Measurements from ENCODE around the gene CES3. TPM values are rescaled to one million over a fixed set of nuclear protein-coding genes. Genes with fewer than 3 reads are reported as not detected.

The CES3 gene
- total and polyA plus RNA-seq, 9 of the 15 experiments (the other 6 are each of a cell fraction or from before 2014, with no cell fraction given), result 0.06 to 2.2 (median 0.68) TPM

DNA sequence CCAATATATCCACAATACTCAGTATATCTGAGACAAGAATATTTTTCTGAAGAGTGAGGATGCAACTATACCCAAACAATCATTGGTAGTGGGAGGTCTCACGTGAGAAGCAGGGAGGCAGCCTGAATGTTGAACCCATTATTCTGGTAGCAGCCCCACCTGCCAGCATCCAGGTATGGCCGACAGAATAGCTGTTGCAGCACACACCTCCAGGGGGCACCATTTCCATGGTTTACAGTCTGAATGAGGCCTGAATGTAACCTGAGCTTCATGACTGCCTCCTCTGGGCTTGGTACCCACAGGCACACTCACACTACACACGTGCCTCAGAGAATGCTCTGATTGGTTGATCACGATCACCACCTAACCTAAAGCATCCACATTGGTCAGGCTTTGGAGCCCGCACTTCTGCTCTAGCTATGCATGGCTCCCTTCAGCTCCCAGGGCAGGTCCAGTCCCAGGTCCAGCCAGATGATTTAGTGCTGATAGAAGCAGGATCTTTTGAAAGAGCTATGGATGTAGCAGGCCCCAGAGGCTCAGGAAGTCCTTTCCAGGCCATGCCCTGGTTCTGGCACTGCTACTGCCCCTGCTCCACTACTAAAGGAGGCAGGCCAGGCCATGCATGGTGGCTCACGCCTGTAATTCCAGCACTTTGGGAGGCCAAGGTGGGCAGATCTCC, 56.9 kb downstream of the CES3 start (continued):
- TF ChIP-seq NONO (IDR thresholded peaks at IDR 0.05; ENCODE audit: low read depth in 2 of 2, low read length in 1 of 2) (no peak), RNF219 (CRISPR knock-in tag; IDR thresholded peaks at IDR 0.05) (no peak), SMARCE1 (IDR thresholded peaks at IDR 0.05) (no peak), CSDE1 (IDR thresholded peaks at IDR 0.05) (no peak), MYBL2 (IDR thresholded peaks at IDR 0.05; ENCODE audit: low read depth) (no peak), MYBL2 (CRISPR knock-in tag; IDR thresholded peaks at IDR 0.05; ENCODE audit: borderline replicate concordance) (no peak), ZBTB11 (CRISPR knock-in tag; IDR thresholded peaks at IDR 0.05) (no peak), MYC (IDR thresholded peaks at IDR 0.05; ENCODE audit: low read depth, low read length) (peak; percentile 72), MYC (CRISPR knock-in tag; IDR thresholded peaks at IDR 0.05; ENCODE audit: borderline replicate concordance, low read depth) (no peak), SMARCC2 (IDR thresholded peaks at IDR 0.05; ENCODE audit: low read depth) (no peak), SRSF1 (IDR thresholded peaks at IDR 0.05; ENCODE audit: low read depth, low read length) (no peak)
- TF ChIP-seq, protein P1, sequence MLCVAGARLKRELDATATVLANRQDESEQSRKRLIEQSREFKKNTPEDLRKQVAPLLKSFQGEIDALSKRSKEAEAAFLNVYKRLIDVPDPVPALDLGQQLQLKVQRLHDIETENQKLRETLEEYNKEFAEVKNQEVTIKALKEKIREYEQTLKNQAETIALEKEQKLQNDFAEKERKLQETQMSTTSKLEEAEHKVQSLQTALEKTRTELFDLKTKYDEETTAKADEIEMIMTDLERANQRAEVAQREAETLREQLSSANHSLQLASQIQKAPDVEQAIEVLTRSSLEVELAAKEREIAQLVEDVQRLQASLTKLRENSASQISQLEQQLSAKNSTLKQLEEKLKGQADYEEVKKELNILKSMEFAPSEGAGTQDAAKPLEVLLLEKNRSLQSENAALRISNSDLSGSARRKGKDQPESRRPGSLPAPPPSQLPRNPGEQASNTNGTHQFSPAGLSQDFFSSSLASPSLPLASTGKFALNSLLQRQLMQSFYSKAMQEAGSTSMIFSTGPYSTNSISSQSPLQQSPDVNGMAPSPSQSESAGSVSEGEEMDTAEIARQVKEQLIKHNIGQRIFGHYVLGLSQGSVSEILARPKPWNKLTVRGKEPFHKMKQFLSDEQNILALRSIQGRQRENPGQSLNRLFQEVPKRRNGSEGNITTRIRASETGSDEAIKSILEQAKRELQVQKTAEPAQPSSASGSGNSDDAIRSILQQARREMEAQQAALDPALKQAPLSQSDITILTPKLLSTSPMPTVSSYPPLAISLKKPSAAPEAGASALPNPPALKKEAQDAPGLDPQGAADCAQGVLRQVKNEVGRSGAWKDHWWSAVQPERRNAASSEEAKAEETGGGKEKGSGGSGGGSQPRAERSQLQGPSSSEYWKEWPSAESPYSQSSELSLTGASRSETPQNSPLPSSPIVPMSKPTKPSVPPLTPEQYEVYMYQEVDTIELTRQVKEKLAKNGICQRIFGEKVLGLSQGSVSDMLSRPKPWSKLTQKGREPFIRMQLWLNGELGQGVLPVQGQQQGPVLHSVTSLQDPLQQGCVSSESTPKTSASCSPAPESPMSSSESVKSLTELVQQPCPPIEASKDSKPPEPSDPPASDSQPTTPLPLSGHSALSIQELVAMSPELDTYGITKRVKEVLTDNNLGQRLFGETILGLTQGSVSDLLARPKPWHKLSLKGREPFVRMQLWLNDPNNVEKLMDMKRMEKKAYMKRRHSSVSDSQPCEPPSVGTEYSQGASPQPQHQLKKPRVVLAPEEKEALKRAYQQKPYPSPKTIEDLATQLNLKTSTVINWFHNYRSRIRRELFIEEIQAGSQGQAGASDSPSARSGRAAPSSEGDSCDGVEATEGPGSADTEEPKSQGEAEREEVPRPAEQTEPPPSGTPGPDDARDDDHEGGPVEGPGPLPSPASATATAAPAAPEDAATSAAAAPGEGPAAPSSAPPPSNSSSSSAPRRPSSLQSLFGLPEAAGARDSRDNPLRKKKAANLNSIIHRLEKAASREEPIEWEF (CRISPR knock-in tag; IDR thresholded peaks at IDR 0.05), result no peak
- TF ChIP-seq, protein P2, sequence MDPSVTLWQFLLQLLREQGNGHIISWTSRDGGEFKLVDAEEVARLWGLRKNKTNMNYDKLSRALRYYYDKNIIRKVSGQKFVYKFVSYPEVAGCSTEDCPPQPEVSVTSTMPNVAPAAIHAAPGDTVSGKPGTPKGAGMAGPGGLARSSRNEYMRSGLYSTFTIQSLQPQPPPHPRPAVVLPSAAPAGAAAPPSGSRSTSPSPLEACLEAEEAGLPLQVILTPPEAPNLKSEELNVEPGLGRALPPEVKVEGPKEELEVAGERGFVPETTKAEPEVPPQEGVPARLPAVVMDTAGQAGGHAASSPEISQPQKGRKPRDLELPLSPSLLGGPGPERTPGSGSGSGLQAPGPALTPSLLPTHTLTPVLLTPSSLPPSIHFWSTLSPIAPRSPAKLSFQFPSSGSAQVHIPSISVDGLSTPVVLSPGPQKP (CRISPR knock-in tag; IDR thresholded peaks at IDR 0.05), result no peak

All from K562 (cell line).